LNCAP (cell line): ENCODE data around the gene BCL7A.

Source experiments
- CTCF ChIP-seq: fragments of 450-650 bp; IDR thresholded peaks from 2 replicates; pipeline ENCODE4 v1.5.1; 2017; ENCODE audit warnings: mild to moderate bottlenecking

BCL7A gene

DNA sequence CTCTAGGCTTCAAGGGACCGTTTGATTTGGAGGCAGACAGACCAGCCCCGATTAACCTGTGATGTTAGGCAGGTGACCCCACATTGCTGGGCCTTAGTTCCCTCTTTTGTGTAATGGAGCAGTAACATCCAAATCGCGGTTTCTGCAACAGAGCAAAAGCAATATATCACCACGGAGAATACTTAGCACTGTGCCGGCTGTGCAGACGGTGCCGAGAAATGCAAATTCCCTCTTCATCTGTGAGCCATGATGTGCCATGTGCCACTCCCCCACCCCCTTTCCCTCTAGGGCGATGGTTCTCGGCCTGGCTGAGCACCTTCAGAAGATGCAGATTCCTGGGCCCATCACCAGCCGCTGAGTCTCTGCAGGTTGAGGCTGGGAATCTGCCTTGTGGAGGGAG lies 10.9 kb downstream of the BCL7A start:
- TF ChIP-seq CTCF: no peak

GRCh38 chr12:122035292-122035691 lies 13.6 kb downstream of the BCL7A start:
- no peak for TF ChIP-seq CTCF

DNA sequence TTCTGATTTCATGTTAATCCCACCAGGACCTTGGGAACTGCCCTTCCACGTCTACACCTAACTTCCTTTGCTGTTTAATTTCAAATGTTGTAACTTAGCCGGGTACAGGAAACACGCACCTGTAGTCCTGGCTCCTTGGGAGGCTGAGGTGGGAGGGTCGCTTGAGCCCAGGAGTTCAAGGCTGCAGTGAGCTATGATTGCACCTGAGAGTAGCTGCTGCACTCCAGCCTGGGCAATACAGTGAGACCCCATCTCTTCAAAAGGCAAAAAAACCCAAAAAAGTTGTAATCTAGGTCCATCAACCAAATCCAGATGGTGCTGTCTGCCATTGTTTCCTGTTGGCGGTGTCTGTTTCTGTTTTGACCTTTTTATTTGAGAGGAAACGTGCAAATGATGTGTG lies 14.5 kb downstream of the BCL7A start:
- TF ChIP-seq CTCF: no peak

- TF ChIP-seq CTCF: no peak
Measured at GRCh38 chr12:122040579-122041386, 19.1 kb downstream of the BCL7A start.

DNA sequence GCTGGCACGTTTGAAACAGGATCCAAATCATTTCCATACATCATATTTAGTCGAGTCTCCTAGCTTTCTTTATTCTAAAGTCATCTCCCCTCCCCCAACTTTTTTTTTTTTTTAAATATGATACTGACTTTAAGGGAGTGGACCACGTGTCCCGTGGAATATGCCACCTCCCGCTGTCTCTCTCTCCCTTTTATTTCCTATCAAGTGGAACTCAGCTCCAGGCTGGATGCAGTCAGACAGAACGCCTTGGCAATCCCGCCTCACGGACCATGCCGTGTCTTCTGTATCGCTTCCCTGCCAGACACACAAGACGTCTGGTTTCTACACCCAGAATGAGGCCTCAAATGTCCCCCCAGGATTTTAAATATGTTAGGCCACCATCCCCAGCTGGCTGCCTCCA lies 21.2 kb downstream of the BCL7A start:
- TF ChIP-seq CTCF: no peak

DNA sequence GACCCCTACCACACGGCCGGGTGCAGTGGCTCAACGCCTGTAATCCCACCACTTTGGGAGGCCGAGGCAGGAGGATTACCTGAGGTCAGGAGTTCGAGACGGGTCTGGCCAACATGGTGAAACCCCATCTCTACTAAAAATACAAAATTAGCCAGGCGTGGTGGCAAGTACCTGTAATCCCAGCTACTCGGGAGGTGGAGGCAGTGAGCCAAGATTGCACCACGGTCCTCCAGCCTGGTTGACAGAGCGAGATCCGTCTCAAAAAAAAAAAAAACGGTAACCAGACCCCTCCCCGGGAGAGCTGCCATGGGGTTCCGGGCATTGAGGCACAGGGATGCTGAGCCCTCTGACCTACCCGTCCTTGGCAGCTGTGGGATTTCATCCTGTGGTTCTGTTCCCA lies 21.8 kb downstream of the BCL7A start:
- no peak for TF ChIP-seq CTCF

DNA sequence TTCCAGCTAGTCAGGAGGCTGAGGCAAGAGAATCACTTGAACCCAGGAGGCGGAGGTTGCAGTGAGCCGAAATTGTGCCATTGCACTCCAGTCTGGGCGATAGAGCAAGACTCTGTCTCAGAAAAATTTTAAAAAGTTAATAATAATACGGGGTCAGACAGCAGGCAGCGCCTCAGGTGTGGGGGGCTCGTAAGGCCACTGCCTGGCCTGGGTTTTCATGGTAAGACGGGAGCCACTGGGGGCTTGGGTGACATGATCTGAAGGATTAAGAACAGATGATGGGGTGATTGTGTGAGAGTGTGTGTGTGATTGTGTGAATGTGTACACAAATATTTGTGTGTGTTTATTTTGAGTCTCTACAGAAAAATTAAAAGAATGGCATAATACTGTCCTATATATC lies 23.6 kb downstream of the BCL7A start:
- no peak for TF ChIP-seq CTCF

DNA sequence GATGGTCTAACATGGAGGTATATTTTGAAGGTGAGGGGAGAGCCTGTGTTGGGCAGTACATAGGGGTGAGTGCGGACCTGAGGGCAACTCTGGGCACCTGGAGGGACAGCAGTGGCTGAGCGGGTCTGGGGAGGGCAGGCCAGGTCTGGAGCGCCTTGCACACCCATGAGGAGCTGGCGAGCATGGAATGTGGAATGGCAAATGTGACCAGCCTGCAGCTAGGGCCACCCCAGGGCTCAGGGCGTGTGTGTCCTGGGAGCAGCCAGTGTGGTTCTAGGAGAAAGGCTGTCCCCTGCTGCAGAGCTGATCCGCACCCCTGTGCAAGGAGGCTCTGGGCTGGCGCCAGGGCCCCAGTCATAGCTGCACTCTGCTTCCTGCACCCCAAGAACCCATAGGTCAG lies 24.5 kb downstream of the BCL7A start:
- no peak for TF ChIP-seq CTCF
